Liver (tissue), 9 donors: Measurements from ENCODE around the gene FAM107A. TPM values are rescaled to one million over a fixed set of nuclear protein-coding genes. Genes with fewer than 3 reads are reported as not detected.

Experiments
- DNase-seq: peaks from one replicate; pipeline ENCODE4 v3.0.0-alpha.2; 2017; ENCODE audit warnings: low spot score
- H3K27ac ChIP-seq, 2 donors: one replicate each; pipeline ENCODE4 v1.7.0; 2013; ENCODE audit warnings: inconsistent platforms in 2 of 2, low read length in 2 of 2, control low read depth in 1 of 2, low read depth in 1 of 2, mild to moderate bottlenecking in 1 of 2
- H3K27me3 ChIP-seq, 4 donors: one replicate each; pipeline versions ENCODE4 v1.6.1 to v1.7.0; 2013; ENCODE audit warnings: low read length in 3 of 4, inconsistent platforms in 1 of 4, mild to moderate bottlenecking in 1 of 4, moderate library complexity in 1 of 4; ENCODE audit not compliant: control insufficient read depth in 4 of 4, insufficient read depth in 4 of 4
- H3K36me3 ChIP-seq, 4 donors: one replicate each; pipeline versions ENCODE4 v1.6.1 to v1.7.0; 2013; ENCODE audit warnings: low read length in 3 of 4, mild to moderate bottlenecking in 3 of 4, low read depth in 1 of 4, moderate library complexity in 1 of 4; ENCODE audit not compliant: control insufficient read depth in 4 of 4, insufficient read depth in 3 of 4
- H3K4me1 ChIP-seq, 4 donors: one replicate each; pipeline versions ENCODE4 v1.6.1 to v1.7.0; 2013; ENCODE audit warnings: low read length in 3 of 4, mild to moderate bottlenecking in 3 of 4, moderate library complexity in 1 of 4; ENCODE audit not compliant: control insufficient read depth in 4 of 4, insufficient read depth in 4 of 4
- H3K4me3 ChIP-seq, 3 donors: one replicate each; pipeline versions ENCODE4 v1.6.1 to v1.7.0; 2013; ENCODE audit warnings: low read length in 3 of 3, control low read depth in 1 of 3, low read depth in 1 of 3, mild to moderate bottlenecking in 1 of 3
- H3K9ac ChIP-seq, 2 donors: one replicate each; pipeline ENCODE4 v1.7.0; 2013; ENCODE audit warnings: low read length in 2 of 2, mild to moderate bottlenecking in 2 of 2, moderate library complexity in 2 of 2, control low read depth in 1 of 2, low read depth in 1 of 2
- H3K9me3 ChIP-seq, 4 donors: one replicate each; pipeline versions ENCODE4 v1.6.1 to v1.7.0; 2013; ENCODE audit warnings: low read length in 3 of 4; ENCODE audit not compliant: control insufficient read depth in 4 of 4
- EGR1 ChIP-seq, 2 donors: IDR thresholded peaks; 2 replicates each; pipeline ENCODE4 v1.6.1; 2016 to 2018; ENCODE audit warnings: antibody characterized with exemption in 2 of 2, low read depth in 2 of 2
- FOXA1 ChIP-seq: IDR thresholded peaks from 2 replicates; pipeline ENCODE4 v1.6.1; 2016; ENCODE audit warnings: antibody characterized with exemption
- FOXA2 ChIP-seq: IDR thresholded peaks from 2 replicates; pipeline ENCODE4 v1.6.1; 2016; ENCODE audit warnings: antibody characterized with exemption
- GABPA ChIP-seq, 2 donors: IDR thresholded peaks in 1 of 2; conservative IDR thresholded peaks in 1 of 2; 2 replicates each; pipeline ENCODE4 v1.6.1; 2016; ENCODE audit warnings: antibody characterized with exemption in 2 of 2, mild to moderate bottlenecking in 1 of 2, moderate library complexity in 1 of 2
- HNF4A ChIP-seq, 2 donors: conservative IDR thresholded peaks; 2 replicates each; pipeline ENCODE4 v1.6.1; 2016; ENCODE audit warnings: antibody characterized with exemption in 2 of 2, mild to moderate bottlenecking in 2 of 2
- HNF4G ChIP-seq: IDR thresholded peaks from 2 replicates; pipeline ENCODE4 v1.6.1; 2016; ENCODE audit warnings: antibody characterized with exemption
- JUND ChIP-seq, 2 donors: IDR thresholded peaks; 2 replicates each; pipeline ENCODE4 v1.6.1; 2016; ENCODE audit warnings: antibody characterized with exemption in 2 of 2
- MAX ChIP-seq: IDR thresholded peaks from 2 replicates; pipeline ENCODE4 v1.6.1; 2016; ENCODE audit warnings: antibody characterized with exemption
- NR2F2 ChIP-seq: IDR thresholded peaks from 2 replicates; pipeline ENCODE4 v1.6.1; 2016; ENCODE audit warnings: antibody characterized with exemption
- RAD21 ChIP-seq, 2 donors: IDR thresholded peaks; 2 replicates each; pipeline ENCODE4 v1.6.1; 2016; ENCODE audit warnings: antibody characterized with exemption in 2 of 2, mild to moderate bottlenecking in 2 of 2
- REST ChIP-seq: IDR thresholded peaks from 2 replicates; pipeline ENCODE4 v1.6.1; 2016; ENCODE audit warnings: antibody characterized with exemption, mild to moderate bottlenecking
- RXRA ChIP-seq, 2 donors: IDR thresholded peaks; 2 replicates each; pipeline ENCODE4 v1.6.1; 2017 to 2018; ENCODE audit warnings: antibody characterized with exemption in 2 of 2, mild to moderate bottlenecking in 1 of 2
- SP1 ChIP-seq: IDR thresholded peaks from 2 replicates; pipeline ENCODE4 v1.6.1; 2018; ENCODE audit warnings: antibody characterized with exemption, mild to moderate bottlenecking
- TAF1 ChIP-seq: conservative IDR thresholded peaks from 2 replicates; pipeline ENCODE4 v1.6.1; 2016; ENCODE audit warnings: antibody characterized with exemption, mild to moderate bottlenecking
- YY1 ChIP-seq: IDR thresholded peaks from 2 replicates; pipeline ENCODE4 v1.6.1; 2016; ENCODE audit warnings: antibody characterized with exemption, mild to moderate bottlenecking
- ZBTB33 ChIP-seq: IDR thresholded peaks from 2 replicates; pipeline ENCODE4 v1.6.1; 2016; ENCODE audit warnings: antibody characterized with exemption
- WGBS: extraction: QIAGEN DNeasy Blood & Tissue Kit; methylation state at CpG from one replicate; pipeline ENCODE4 v1.1.7; 2013; 5-methylcytosine and 5-hydroxymethylcytosine counted together
- polyA plus RNA-seq, 2 donors: library from polyadenylated mRNA; stranded (reverse) in 1 of 2; unstranded in 1 of 2; fragments of 200-250 nt in 1 of 2; fragments of >200 nt in 1 of 2; fragmentation: Nextera tagmentation in 1 of 2; extraction: Ambion mirVana in 1 of 2; gene quantifications; one replicate each; pipeline versions ENCODE4 v1.2.1 to v1.2.3, GENCODE V29; 2013 to 2015
- total RNA-seq, 2 donors: library from RNA; depleted of rRNA; stranded (reverse); fragments of >200 nt; gene quantifications; one replicate each; pipeline ENCODE4 v1.2.3, GENCODE V29; 2014
- TF ChIP-seq, protein P1 (sequence below): IDR thresholded peaks from 2 replicates; pipeline ENCODE4 v1.6.1; 2016; ENCODE audit warnings: antibody characterized with exemption
- TF ChIP-seq, protein P2 (sequence below): fragments of 150-350 bp; IDR thresholded peaks from 2 replicates; pipeline ENCODE4 v1.5.1; 2017; ENCODE audit warnings: improper control_type of control experiment, low read depth, low read length; ENCODE audit not compliant: missing input control
- donor health status: healthy.
- donor health status: healthy.
- donor health status: healthy.
- donor health status: healthy.
- donor health status: healthy.

Gene FAM107A
- total and polyA plus RNA-seq, 4 donors, result 0.05 to 4.7 (median 1.4) TPM

- no peak for TF ChIP-seq REST
- no peak for TF ChIP-seq TAF1
Measured at GRCh38 chr3:58544541-58544940, 32.6 kb downstream of the FAM107A start (continued).

- Histone ChIP-seq H3K36me3 (no peaks in the 10 kb centered on the region), H3K9me3 (no peaks in the 10 kb centered on the region), H3K9ac (no peak overlapping the region), H3K4me1 (peaks cover 9 to 38% (median 36%) of the 10 kb centered on the region in 4 donors), H3K4me3 (no peak overlapping the region), H3K27ac (no peak overlapping the region), H3K27me3 (no peaks in the 10 kb centered on the region)
- no peak for DNase-seq
- no peak for TF ChIP-seq SP1
- TF ChIP-seq REST, result no peak
- no peak for TF ChIP-seq EGR1 (IDR thresholded peaks at IDR 0.05; ENCODE audit: low read depth in 2 of 2)
- no peak for TF ChIP-seq RAD21 (IDR thresholded peaks at IDR 0.05)
- no peak for TF ChIP-seq TAF1
- TF ChIP-seq GABPA (IDR thresholded peaks at IDR 0.05 in 1 of 2, conservative IDR thresholded peaks at IDR 0.05 in 1 of 2), result no peak
- TF ChIP-seq, protein P1, sequence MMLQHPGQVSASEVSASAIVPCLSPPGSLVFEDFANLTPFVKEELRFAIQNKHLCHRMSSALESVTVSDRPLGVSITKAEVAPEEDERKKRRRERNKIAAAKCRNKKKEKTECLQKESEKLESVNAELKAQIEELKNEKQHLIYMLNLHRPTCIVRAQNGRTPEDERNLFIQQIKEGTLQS, result no peak
- TF ChIP-seq NR2F2, result no peak
- TF ChIP-seq JUND (IDR thresholded peaks at IDR 0.05), result no peak
- no peak for TF ChIP-seq MAX
- TF ChIP-seq YY1, result no peak
- no peak for TF ChIP-seq FOXA1
- no peak for TF ChIP-seq ZBTB33
- no peak for TF ChIP-seq HNF4A (conservative IDR thresholded peaks at IDR 0.05)
- no peak for TF ChIP-seq HNF4G
- TF ChIP-seq RXRA (IDR thresholded peaks at IDR 0.05), result no peak
- TF ChIP-seq, protein P2, sequence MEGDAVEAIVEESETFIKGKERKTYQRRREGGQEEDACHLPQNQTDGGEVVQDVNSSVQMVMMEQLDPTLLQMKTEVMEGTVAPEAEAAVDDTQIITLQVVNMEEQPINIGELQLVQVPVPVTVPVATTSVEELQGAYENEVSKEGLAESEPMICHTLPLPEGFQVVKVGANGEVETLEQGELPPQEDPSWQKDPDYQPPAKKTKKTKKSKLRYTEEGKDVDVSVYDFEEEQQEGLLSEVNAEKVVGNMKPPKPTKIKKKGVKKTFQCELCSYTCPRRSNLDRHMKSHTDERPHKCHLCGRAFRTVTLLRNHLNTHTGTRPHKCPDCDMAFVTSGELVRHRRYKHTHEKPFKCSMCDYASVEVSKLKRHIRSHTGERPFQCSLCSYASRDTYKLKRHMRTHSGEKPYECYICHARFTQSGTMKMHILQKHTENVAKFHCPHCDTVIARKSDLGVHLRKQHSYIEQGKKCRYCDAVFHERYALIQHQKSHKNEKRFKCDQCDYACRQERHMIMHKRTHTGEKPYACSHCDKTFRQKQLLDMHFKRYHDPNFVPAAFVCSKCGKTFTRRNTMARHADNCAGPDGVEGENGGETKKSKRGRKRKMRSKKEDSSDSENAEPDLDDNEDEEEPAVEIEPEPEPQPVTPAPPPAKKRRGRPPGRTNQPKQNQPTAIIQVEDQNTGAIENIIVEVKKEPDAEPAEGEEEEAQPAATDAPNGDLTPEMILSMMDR, result no peak
- TF ChIP-seq FOXA2, result no peak
- 94% methylated on average over 8 of the region's 8 CpGs for WGBS
Measured at GRCh38 chr3:58540176-58540858, 36.9 kb downstream of the FAM107A start.
